Ovary (tissue), 3 donors: ENCODE results near the gene DAPK3.

Experiments
- POLR2A ChIP-seq: fragments of 450-650 bp; IDR thresholded peaks from one replicate; pipeline ENCODE4 v1.6.1; 2017; ENCODE audit warnings: antibody characterized with exemption, mild to moderate bottlenecking, moderate library complexity
- TF ChIP-seq, protein P1 (sequence below), 3 donors: fragments of 450-650 bp in 2 of 3; fragments of 200-600 bp in 1 of 3; IDR thresholded peaks; one replicate each; pipeline versions ENCODE4 v1.5.1 to v1.8.0; 2016 to 2022; ENCODE audit warnings: antibody characterized with exemption in 3 of 3, mild to moderate bottlenecking in 1 of 3
- donor health status: DM: no; HTN: no; CAD: no.

DNA sequence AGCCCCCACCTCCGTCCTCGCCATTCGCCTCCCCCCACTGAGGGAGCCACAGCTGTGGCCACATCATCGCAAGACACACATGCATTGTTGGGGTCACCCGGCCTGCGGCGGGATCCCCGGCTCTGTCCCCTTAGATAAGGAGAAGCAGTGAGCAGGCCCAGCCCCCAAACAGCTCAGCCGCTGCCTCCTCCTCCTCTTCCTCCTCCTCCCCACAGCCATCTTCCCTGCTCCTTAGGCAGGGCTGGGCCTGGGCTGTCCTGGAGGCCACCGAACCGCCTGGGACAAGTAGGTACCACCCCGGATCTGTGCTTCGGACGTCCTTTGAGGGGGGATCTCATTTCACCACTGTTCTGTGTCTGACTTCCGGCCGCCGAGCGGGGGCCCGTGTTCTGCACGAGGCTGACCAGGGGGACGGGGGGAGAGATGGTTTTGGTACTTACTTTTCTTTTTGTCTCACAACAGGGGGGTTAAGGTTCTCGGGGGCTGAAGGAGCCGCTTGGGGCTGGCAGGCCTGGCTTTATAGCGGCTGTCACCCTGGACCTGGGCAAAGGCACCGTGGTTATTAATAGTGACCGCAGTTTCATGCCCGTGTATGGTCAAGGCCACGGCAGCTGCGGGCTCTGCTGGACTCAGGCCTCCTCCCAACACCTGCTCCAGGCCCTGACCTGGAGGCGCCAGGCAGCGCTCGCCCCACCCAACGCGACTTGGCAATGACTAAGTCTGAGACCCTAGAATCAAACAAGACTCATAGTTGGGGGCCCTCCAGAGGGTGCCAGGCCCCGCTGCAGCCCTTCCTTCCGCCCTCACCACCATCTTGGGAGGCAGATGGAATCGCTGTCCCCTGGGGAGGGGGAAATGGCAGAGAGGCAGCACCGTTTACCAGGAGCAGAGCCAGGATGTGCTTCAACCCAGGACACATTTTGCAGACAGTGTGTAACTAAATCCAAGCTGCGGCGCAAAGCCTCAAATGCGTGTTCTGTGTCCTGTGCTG, 19.7 kb downstream of the DAPK3 start:
- TF ChIP-seq, protein P1, sequence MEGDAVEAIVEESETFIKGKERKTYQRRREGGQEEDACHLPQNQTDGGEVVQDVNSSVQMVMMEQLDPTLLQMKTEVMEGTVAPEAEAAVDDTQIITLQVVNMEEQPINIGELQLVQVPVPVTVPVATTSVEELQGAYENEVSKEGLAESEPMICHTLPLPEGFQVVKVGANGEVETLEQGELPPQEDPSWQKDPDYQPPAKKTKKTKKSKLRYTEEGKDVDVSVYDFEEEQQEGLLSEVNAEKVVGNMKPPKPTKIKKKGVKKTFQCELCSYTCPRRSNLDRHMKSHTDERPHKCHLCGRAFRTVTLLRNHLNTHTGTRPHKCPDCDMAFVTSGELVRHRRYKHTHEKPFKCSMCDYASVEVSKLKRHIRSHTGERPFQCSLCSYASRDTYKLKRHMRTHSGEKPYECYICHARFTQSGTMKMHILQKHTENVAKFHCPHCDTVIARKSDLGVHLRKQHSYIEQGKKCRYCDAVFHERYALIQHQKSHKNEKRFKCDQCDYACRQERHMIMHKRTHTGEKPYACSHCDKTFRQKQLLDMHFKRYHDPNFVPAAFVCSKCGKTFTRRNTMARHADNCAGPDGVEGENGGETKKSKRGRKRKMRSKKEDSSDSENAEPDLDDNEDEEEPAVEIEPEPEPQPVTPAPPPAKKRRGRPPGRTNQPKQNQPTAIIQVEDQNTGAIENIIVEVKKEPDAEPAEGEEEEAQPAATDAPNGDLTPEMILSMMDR (IDR thresholded peaks at IDR 0.05): no peak
- TF ChIP-seq POLR2A: no peak
